Measurements from ENCODE around the gene PRKN.

PRKN gene

GRCh38 chr6:161355696-161356095, 1371.9 kb downstream of the PRKN start:
- WGBS, 2 experiments: 89 to 93% methylated on average over 10 of the region's 10 CpGs
- Histone ChIP-seq H3K27ac (ENCODE audit: insufficient read depth, low read depth, low read length, poor library complexity, severe bottlenecking) (no peak overlapping the region), H3K27me3 (ENCODE audit: control insufficient read depth, insufficient read depth, low read length, poor library complexity, severe bottlenecking) (no peaks in the 10 kb centered on the region), H3K36me3 (ENCODE audit: control insufficient read depth, insufficient read depth, low read length) (no peaks in the 10 kb centered on the region), H3K4me3 (ENCODE audit: insufficient read depth, low read depth, low read length) (no peak overlapping the region), H3K4me1 (ENCODE audit: control insufficient read depth, insufficient read depth, low read length) (no peaks in the 10 kb centered on the region), H3K9me3 (ENCODE audit: control insufficient read depth, low read length) (no peaks in the 10 kb centered on the region)

GRCh38 chr6:161354956-161355355, 1372.6 kb downstream of the PRKN start:
- Histone ChIP-seq H3K4me3 (ENCODE audit: insufficient read depth, low read depth, low read length) (no peak overlapping the region), H3K27me3 (ENCODE audit: control insufficient read depth, insufficient read depth, low read length, poor library complexity, severe bottlenecking) (no peaks in the 10 kb centered on the region), H3K4me1 (ENCODE audit: control insufficient read depth, insufficient read depth, low read length) (no peaks in the 10 kb centered on the region), H3K9me3 (ENCODE audit: control insufficient read depth, low read length) (no peaks in the 10 kb centered on the region), H3K36me3 (ENCODE audit: control insufficient read depth, insufficient read depth, low read length) (no peaks in the 10 kb centered on the region), H3K27ac (ENCODE audit: insufficient read depth, low read depth, low read length, poor library complexity, severe bottlenecking) (no peak overlapping the region)
- WGBS, 2 experiments: 96% methylated on average over 13 of the region's 13 CpGs

GRCh38 chr6:161354276-161354840, 1373.2 kb downstream of the PRKN start:
- H3K27me3 ChIP-seq (ENCODE audit: control insufficient read depth, insufficient read depth, low read length, poor library complexity, severe bottlenecking): no peaks in the 10 kb centered on the region
- no peaks in the 10 kb centered on the region for H3K9me3 ChIP-seq (ENCODE audit: control insufficient read depth, low read length)
- H3K4me3 ChIP-seq (ENCODE audit: insufficient read depth, low read depth, low read length): no peak overlapping the region
- no peaks in the 10 kb centered on the region for H3K36me3 ChIP-seq (ENCODE audit: control insufficient read depth, insufficient read depth, low read length)
- no peaks in the 10 kb centered on the region for H3K4me1 ChIP-seq (ENCODE audit: control insufficient read depth, insufficient read depth, low read length)
- 94 to 96% methylated on average over 12 of the region's 12 CpGs for WGBS, 2 experiments
- H3K27ac ChIP-seq (ENCODE audit: insufficient read depth, low read depth, low read length, poor library complexity, severe bottlenecking): no peak overlapping the region

GRCh38 chr6:161353208-161353613, 1374.4 kb downstream of the PRKN start:
- WGBS, 2 experiments: 62 to 63% methylated on average over 11 of the region's 11 CpGs
- Histone ChIP-seq H3K9me3 (ENCODE audit: control insufficient read depth, low read length) (no peaks in the 10 kb centered on the region), H3K27me3 (ENCODE audit: control insufficient read depth, insufficient read depth, low read length, poor library complexity, severe bottlenecking) (no peaks in the 10 kb centered on the region), H3K4me3 (ENCODE audit: insufficient read depth, low read depth, low read length) (no peak overlapping the region), H3K36me3 (ENCODE audit: control insufficient read depth, insufficient read depth, low read length) (no peaks in the 10 kb centered on the region), H3K27ac (ENCODE audit: insufficient read depth, low read depth, low read length, poor library complexity, severe bottlenecking) (no peak overlapping the region), H3K4me1 (ENCODE audit: control insufficient read depth, insufficient read depth, low read length) (no peaks in the 10 kb centered on the region)

GRCh38 chr6:161351858-161352257, 1375.7 kb downstream of the PRKN start:
- Histone ChIP-seq H3K4me1 (ENCODE audit: control insufficient read depth, insufficient read depth, low read length) (no peaks in the 10 kb centered on the region), H3K27ac (ENCODE audit: insufficient read depth, low read depth, low read length, poor library complexity, severe bottlenecking) (no peak overlapping the region), H3K36me3 (ENCODE audit: control insufficient read depth, insufficient read depth, low read length) (no peaks in the 10 kb centered on the region), H3K4me3 (ENCODE audit: insufficient read depth, low read depth, low read length) (no peak overlapping the region), H3K9me3 (ENCODE audit: control insufficient read depth, low read length) (no peaks in the 10 kb centered on the region), H3K27me3 (ENCODE audit: control insufficient read depth, insufficient read depth, low read length, poor library complexity, severe bottlenecking) (no peaks in the 10 kb centered on the region)
- WGBS, 2 experiments: 90 to 93% methylated on average over 4 of the region's 5 CpGs

GRCh38 chr6:161349886-161350285, 1377.7 kb downstream of the PRKN start:
- WGBS, 2 experiments: 94 to 96% methylated on average over 19 of the region's 19 CpGs
- H3K4me3 ChIP-seq (ENCODE audit: insufficient read depth, low read depth, low read length): no peak overlapping the region

GRCh38 chr6:161348628-161348994, 1379.0 kb downstream of the PRKN start:
- no peak overlapping the region for H3K27ac ChIP-seq (ENCODE audit: insufficient read depth, low read depth, low read length, poor library complexity, severe bottlenecking)
- no peaks in the 10 kb centered on the region for H3K9me3 ChIP-seq (ENCODE audit: control insufficient read depth, low read length)
- H3K27me3 ChIP-seq (ENCODE audit: control insufficient read depth, insufficient read depth, low read length, poor library complexity, severe bottlenecking): no peaks in the 10 kb centered on the region
- H3K36me3 ChIP-seq (ENCODE audit: control insufficient read depth, insufficient read depth, low read length): no peaks in the 10 kb centered on the region
- H3K4me3 ChIP-seq (ENCODE audit: insufficient read depth, low read depth, low read length): no peak overlapping the region
- 97 to 98% methylated on average over 5 of the region's 5 CpGs for WGBS, 2 experiments
- H3K4me1 ChIP-seq (ENCODE audit: control insufficient read depth, insufficient read depth, low read length): no peaks in the 10 kb centered on the region

More at GRCh38 chr6:161349886-161350285, 1377.7 kb downstream of the PRKN start:
- Histone ChIP-seq H3K4me1 (ENCODE audit: control insufficient read depth, insufficient read depth, low read length) (no peaks in the 10 kb centered on the region), H3K9me3 (ENCODE audit: control insufficient read depth, low read length) (no peaks in the 10 kb centered on the region), H3K27ac (ENCODE audit: insufficient read depth, low read depth, low read length, poor library complexity, severe bottlenecking) (no peak overlapping the region), H3K36me3 (ENCODE audit: control insufficient read depth, insufficient read depth, low read length) (no peaks in the 10 kb centered on the region), H3K27me3 (ENCODE audit: control insufficient read depth, insufficient read depth, low read length, poor library complexity, severe bottlenecking) (no peaks in the 10 kb centered on the region)

GRCh38 chr6:161347988-161348627, 1379.5 kb downstream of the PRKN start:
- 90 to 91% methylated on average over 12 of the region's 12 CpGs for WGBS, 2 experiments
- Histone ChIP-seq H3K27ac (ENCODE audit: insufficient read depth, low read depth, low read length, poor library complexity, severe bottlenecking) (no peak overlapping the region), H3K4me1 (ENCODE audit: control insufficient read depth, insufficient read depth, low read length) (no peaks in the 10 kb centered on the region), H3K36me3 (ENCODE audit: control insufficient read depth, insufficient read depth, low read length) (no peaks in the 10 kb centered on the region), H3K27me3 (ENCODE audit: control insufficient read depth, insufficient read depth, low read length, poor library complexity, severe bottlenecking) (no peaks in the 10 kb centered on the region), H3K9me3 (ENCODE audit: control insufficient read depth, low read length) (no peaks in the 10 kb centered on the region), H3K4me3 (ENCODE audit: insufficient read depth, low read depth, low read length) (no peak overlapping the region)

- Histone ChIP-seq H3K4me3 (ENCODE audit: insufficient read depth, low read depth, low read length) (no peak overlapping the region), H3K27ac (ENCODE audit: insufficient read depth, low read depth, low read length, poor library complexity, severe bottlenecking) (no peak overlapping the region), H3K27me3 (ENCODE audit: control insufficient read depth, insufficient read depth, low read length, poor library complexity, severe bottlenecking) (no peaks in the 10 kb centered on the region), H3K4me1 (ENCODE audit: control insufficient read depth, insufficient read depth, low read length) (no peaks in the 10 kb centered on the region), H3K9me3 (ENCODE audit: control insufficient read depth, low read length) (no peaks in the 10 kb centered on the region), H3K36me3 (ENCODE audit: control insufficient read depth, insufficient read depth, low read length) (no peaks in the 10 kb centered on the region)
- 88 to 100% methylated on average over 1 to 2 of the region's 2 CpGs for WGBS, 2 experiments
These were observed 1380.4 kb downstream of the PRKN start for GRCh38 chr6:161347125-161347524.

- Histone ChIP-seq H3K36me3 (ENCODE audit: control insufficient read depth, insufficient read depth, low read length) (no peaks in the 10 kb centered on the region), H3K4me1 (ENCODE audit: control insufficient read depth, insufficient read depth, low read length) (no peaks in the 10 kb centered on the region), H3K4me3 (ENCODE audit: insufficient read depth, low read depth, low read length) (no peak overlapping the region), H3K27ac (ENCODE audit: insufficient read depth, low read depth, low read length, poor library complexity, severe bottlenecking) (no peak overlapping the region), H3K9me3 (ENCODE audit: control insufficient read depth, low read length) (no peaks in the 10 kb centered on the region), H3K27me3 (ENCODE audit: control insufficient read depth, insufficient read depth, low read length, poor library complexity, severe bottlenecking) (no peaks in the 10 kb centered on the region)
- 91% methylated on average over 3 of the region's 3 CpGs for WGBS, 2 experiments
These were observed 1380.8 kb downstream of the PRKN start for GRCh38 chr6:161346717-161347116.
